CD14-positive monocyte (primary cell): Measurements from ENCODE around the gene ADAMTS9. TPM values are rescaled to one million over a fixed set of nuclear protein-coding genes. Genes with fewer than 3 reads are reported as not detected.

Experiments
- DNase-seq, 3 donors: peaks; one replicate each; pipeline ENCODE4 v3.0.0-alpha.2; 2011 to 2022
- H2AFZ ChIP-seq: 2 replicates; pipeline ENCODE4 v1.6.0; 2012; ENCODE audit warnings: mild to moderate bottlenecking, low read depth, low read length, inconsistent platforms; ENCODE audit not compliant: insufficient read depth, poor library complexity, severe bottlenecking
- H3K27ac ChIP-seq, 2 donors: 1 replicate in 1 of 2; 2 replicates in 1 of 2; pipeline ENCODE4 v1.5.1; 2012 to 2013; ENCODE audit warnings: low read length in 2 of 2, control low read depth in 1 of 2, inconsistent platforms in 1 of 2, low read depth in 1 of 2, mild to moderate bottlenecking in 1 of 2
- H3K27me3 ChIP-seq, 2 donors: one replicate each; pipeline versions ENCODE4 v1.6.0 to v1.6.1; 2011 to 2013; ENCODE audit warnings: low read length in 2 of 2; ENCODE audit not compliant: control insufficient read depth in 2 of 2, insufficient read depth in 2 of 2
- H3K36me3 ChIP-seq, 2 donors: replicated peaks in 1 of 2; 1 replicate in 1 of 2; 2 replicates in 1 of 2; pipeline versions ENCODE4 v1.5.1 to v1.6.1; 2012 to 2013; ENCODE audit warnings: low read length in 2 of 2, control low read depth in 1 of 2, inconsistent platforms in 1 of 2, mild to moderate bottlenecking in 1 of 2; ENCODE audit not compliant: insufficient read depth in 2 of 2, control insufficient read depth in 1 of 2
- H3K4me1 ChIP-seq, 2 donors: 1 replicate in 1 of 2; 2 replicates in 1 of 2; pipeline versions ENCODE4 v1.5.1 to v1.6.1; 2012 to 2013; ENCODE audit warnings: low read length in 2 of 2, control low read depth in 1 of 2, inconsistent platforms in 1 of 2, mild to moderate bottlenecking in 1 of 2, moderate library complexity in 1 of 2; ENCODE audit not compliant: insufficient read depth in 2 of 2, control insufficient read depth in 1 of 2
- H3K4me2 ChIP-seq: replicated peaks from 2 replicates; pipeline ENCODE3; 2012; ENCODE audit warnings: low read length, moderate library complexity, mild to moderate bottlenecking; ENCODE audit not compliant: poor library complexity, severe bottlenecking; ENCODE audit errors: extremely low read depth
- H3K4me3 ChIP-seq, 3 experiments: fragments of 200-600 bp in 1 of 3; sonication (generic) in 1 of 3; replicated peaks in 1 of 3; 1 replicate in 2 of 3; 2 replicates in 1 of 3; pipeline ENCODE4 v1.5.1; 2011 to 2013; ENCODE audit warnings: low read length in 3 of 3, mild to moderate bottlenecking in 3 of 3, control low read depth in 2 of 3, low read depth in 2 of 3, inconsistent platforms in 1 of 3, moderate library complexity in 1 of 3
- H3K79me2 ChIP-seq: 2 replicates; pipeline ENCODE4 v1.6.0; 2012; ENCODE audit warnings: mild to moderate bottlenecking, control low read depth, inconsistent platforms, low read length, moderate library complexity; ENCODE audit not compliant: insufficient read depth
- H3K9ac ChIP-seq: 2 replicates; pipeline ENCODE4 v1.6.0; 2017; ENCODE audit warnings: low read length, mild to moderate bottlenecking; ENCODE audit not compliant: insufficient read depth, poor library complexity, severe bottlenecking
- H3K9me3 ChIP-seq, 2 donors: replicated peaks in 1 of 2; 1 replicate in 1 of 2; 2 replicates in 1 of 2; pipeline versions ENCODE4 v1.5.1 to v1.6.1; 2012 to 2013; ENCODE audit warnings: low read length in 2 of 2, control low read depth in 1 of 2; ENCODE audit not compliant: control insufficient read depth in 1 of 2, insufficient read depth in 1 of 2
- H4K20me1 ChIP-seq: 2 replicates; pipeline ENCODE4 v1.6.0; 2012; ENCODE audit warnings: mild to moderate bottlenecking, low read length, control low read depth, moderate library complexity; ENCODE audit not compliant: insufficient read depth
- H3K27ac Mint-ChIP-seq, 7 donors: one replicate each; pipeline ENCODE4 v1.8.0; 2020; ENCODE audit warnings: mild to moderate bottlenecking in 7 of 7, mixed read lengths in 7 of 7, moderate library complexity in 6 of 7, inconsistent platforms in 2 of 7
- H3K27me3 Mint-ChIP-seq, 3 donors: one replicate each; pipeline ENCODE4 v1.8.0; 2021 to 2022; ENCODE audit warnings: low read depth in 3 of 3, mild to moderate bottlenecking in 3 of 3, mixed read lengths in 3 of 3, moderate library complexity in 3 of 3, inconsistent platforms in 1 of 3
- H3K36me3 Mint-ChIP-seq, 2 donors: one replicate each; pipeline ENCODE4 v1.8.0; 2020; ENCODE audit warnings: mixed read lengths in 2 of 2, inconsistent platforms in 1 of 2, mild to moderate bottlenecking in 1 of 2
- H3K4me1 Mint-ChIP-seq: one replicate; pipeline ENCODE4 v1.8.0; 2020; ENCODE audit warnings: mild to moderate bottlenecking, mixed read lengths
- H3K4me3 Mint-ChIP-seq, 2 donors: one replicate each; pipeline ENCODE4 v1.8.0; 2020; ENCODE audit warnings: mild to moderate bottlenecking in 2 of 2, mixed read lengths in 2 of 2, moderate library complexity in 1 of 2
- H3K9me3 Mint-ChIP-seq, 7 donors: one replicate each; pipeline ENCODE4 v1.8.0; 2020 to 2022; ENCODE audit warnings: mixed read lengths in 7 of 7, mild to moderate bottlenecking in 6 of 7, moderate library complexity in 6 of 7, inconsistent platforms in 2 of 7
- WGBS: methylation state at CpG from one replicate; pipeline ENCODE4 v1.1.5; 2013; ENCODE audit warnings: missing lambda C conversion rate; ENCODE audit not compliant: insufficient coverage; 5-methylcytosine and 5-hydroxymethylcytosine counted together
- intact Hi-C, 2 donors: fragments of 100-400 bp; cut with micrococcal nuclease; formaldehyde crosslinking; loops; one replicate each; pipeline versions ENCODE4 v1.15.0 to v1.15.1; 2023
- polyA plus RNA-seq, 3 donors: library from polyadenylated mRNA; depleted of rRNA in 1 of 3; unstranded in 2 of 3; stranded (reverse) in 1 of 3; fragments of 300-500 nt in 2 of 3; fragments of >200 nt in 1 of 3; fragmentation: Illumina TruSeq in 2 of 3; gene quantifications; 1 replicate in 2 of 3; 2 replicates in 1 of 3; pipeline ENCODE4 v1.2.3, GENCODE V29; 2012 to 2021
- TF ChIP-seq, protein P1 (sequence below): fragments of 200-600 bp; IDR thresholded peaks from one replicate; pipeline ENCODE4 v1.8.0; 2022; ENCODE audit warnings: antibody characterized with exemption, mild to moderate bottlenecking

ADAMTS9 gene
- polyA plus RNA-seq, 3 donors: not detected

DNA sequence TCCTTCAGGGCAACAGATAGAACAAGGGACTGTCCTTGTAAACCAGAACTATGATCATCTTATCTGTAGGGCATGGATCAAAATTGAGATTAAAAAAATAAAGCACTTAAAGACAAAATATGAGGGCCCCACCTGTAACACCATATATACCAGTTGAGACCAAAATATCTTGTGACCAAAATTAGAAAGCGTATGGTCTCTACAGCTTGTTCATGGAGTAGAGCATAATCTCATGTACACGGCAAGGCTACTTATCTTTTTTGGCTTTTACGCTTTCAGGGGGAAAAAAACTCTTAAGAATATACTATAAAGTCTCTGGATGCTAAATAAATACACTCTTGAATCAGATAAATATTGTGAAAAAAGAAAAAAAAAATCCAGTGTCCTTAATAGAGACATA is 49.3 kb downstream of the ADAMTS9 start:
- peaks cover 0 to 16% (median 0%) of the 10 kb centered on the region in 7 donors for H3K9me3 Mint-ChIP-seq
- H3K27ac Mint-ChIP-seq: no peak overlapping the region
- H3K27me3 ChIP-seq: no peaks in the 10 kb centered on the region
- no peak overlapping the region for H2AFZ ChIP-seq
- WGBS: no CpG with 5 or more reads among the region's 3 CpGs
- intact Hi-C loops: no loop called here
- H3K27me3 Mint-ChIP-seq: no peaks in the 10 kb centered on the region
- H3K36me3 Mint-ChIP-seq: no peaks in the 10 kb centered on the region
- H3K4me2 ChIP-seq: no peak overlapping the region
- H3K9me3 ChIP-seq: peaks cover 4 to 6% of the 10 kb centered on the region in 2 donors
- no peak overlapping the region for H3K27ac ChIP-seq
- TF ChIP-seq, protein P1, sequence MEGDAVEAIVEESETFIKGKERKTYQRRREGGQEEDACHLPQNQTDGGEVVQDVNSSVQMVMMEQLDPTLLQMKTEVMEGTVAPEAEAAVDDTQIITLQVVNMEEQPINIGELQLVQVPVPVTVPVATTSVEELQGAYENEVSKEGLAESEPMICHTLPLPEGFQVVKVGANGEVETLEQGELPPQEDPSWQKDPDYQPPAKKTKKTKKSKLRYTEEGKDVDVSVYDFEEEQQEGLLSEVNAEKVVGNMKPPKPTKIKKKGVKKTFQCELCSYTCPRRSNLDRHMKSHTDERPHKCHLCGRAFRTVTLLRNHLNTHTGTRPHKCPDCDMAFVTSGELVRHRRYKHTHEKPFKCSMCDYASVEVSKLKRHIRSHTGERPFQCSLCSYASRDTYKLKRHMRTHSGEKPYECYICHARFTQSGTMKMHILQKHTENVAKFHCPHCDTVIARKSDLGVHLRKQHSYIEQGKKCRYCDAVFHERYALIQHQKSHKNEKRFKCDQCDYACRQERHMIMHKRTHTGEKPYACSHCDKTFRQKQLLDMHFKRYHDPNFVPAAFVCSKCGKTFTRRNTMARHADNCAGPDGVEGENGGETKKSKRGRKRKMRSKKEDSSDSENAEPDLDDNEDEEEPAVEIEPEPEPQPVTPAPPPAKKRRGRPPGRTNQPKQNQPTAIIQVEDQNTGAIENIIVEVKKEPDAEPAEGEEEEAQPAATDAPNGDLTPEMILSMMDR: no peak
- no peak overlapping the region for H3K9ac ChIP-seq
- no peaks in the 10 kb centered on the region for H4K20me1 ChIP-seq
- H3K4me3 ChIP-seq: no peak overlapping the region
- H3K79me2 ChIP-seq: no peaks in the 10 kb centered on the region
- H3K4me3 Mint-ChIP-seq: no peak overlapping the region
- DNase-seq: no peak
- H3K4me1 Mint-ChIP-seq: no peaks in the 10 kb centered on the region
- no peaks in the 10 kb centered on the region for H3K4me1 ChIP-seq
- H3K36me3 ChIP-seq: no peaks in the 10 kb centered on the region

DNA sequence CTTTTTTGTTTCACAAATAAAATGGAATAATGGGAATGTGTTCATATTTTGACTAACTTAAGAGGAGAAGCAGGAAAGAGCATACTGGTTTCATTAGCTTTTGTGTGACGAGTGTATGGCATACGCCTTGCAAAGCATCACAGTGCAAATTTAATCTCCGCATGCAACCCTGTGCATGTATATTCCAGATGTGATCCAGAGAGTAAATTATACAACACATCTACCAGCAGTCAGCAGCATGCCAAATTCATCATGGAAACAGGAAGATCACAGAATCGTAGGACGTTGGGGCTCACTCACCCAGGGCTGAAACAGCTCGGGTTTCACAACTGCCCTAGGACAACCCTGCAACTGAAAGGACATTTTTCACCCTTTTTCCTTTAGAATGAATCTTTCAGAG is 53.4 kb downstream of the ADAMTS9 start:
- H3K36me3 Mint-ChIP-seq: no peaks in the 10 kb centered on the region
- TF ChIP-seq, protein P1: no peak
- no peaks in the 10 kb centered on the region for H3K79me2 ChIP-seq
- H3K27me3 Mint-ChIP-seq: peaks cover 0 to 1% (median 0%) of the 10 kb centered on the region in 3 donors
- H3K27me3 ChIP-seq: no peaks in the 10 kb centered on the region
- H3K4me1 ChIP-seq: no peaks in the 10 kb centered on the region
- H4K20me1 ChIP-seq: no peaks in the 10 kb centered on the region
- no peak overlapping the region for H3K4me3 ChIP-seq
- no peaks in the 10 kb centered on the region for H3K36me3 ChIP-seq
- no peaks in the 10 kb centered on the region for H3K4me1 Mint-ChIP-seq
- 86% methylated on average over 5 of the region's 6 CpGs for WGBS
- H3K9ac ChIP-seq: no peak overlapping the region
- no peak overlapping the region for H2AFZ ChIP-seq
- H3K4me2 ChIP-seq: no peak overlapping the region
- H3K9me3 Mint-ChIP-seq: peaks cover 0 to 11% (median 2%) of the 10 kb centered on the region in 7 donors
- H3K27ac Mint-ChIP-seq: no peak overlapping the region
- intact Hi-C loops: no loop called here
- no peak overlapping the region for H3K27ac ChIP-seq
- no peak for DNase-seq
- no peaks in the 10 kb centered on the region for H3K9me3 ChIP-seq
- H3K4me3 Mint-ChIP-seq: no peak overlapping the region
